AG09309 (cell line): Measurements from ENCODE around the gene DUSP15.
"Not testable (repeated sequence)": the region's sequence is repeated elsewhere in the genome, so short reads cannot be mapped to it uniquely, and the experiment has no call there.

ENCODE experiments used
- DNase-seq: peaks from one replicate; pipeline ENCODE4 v3.0.0-alpha.2; 2010; ENCODE audit warnings: low read depth
- H3K4me3 ChIP-seq: 2 replicates; pipeline ENCODE4 v1.5.1; 2011; ENCODE audit warnings: mild to moderate bottlenecking, low read depth, low read length, moderate library complexity; ENCODE audit not compliant: control insufficient read depth
- TF ChIP-seq, protein P1 (sequence below): IDR thresholded peaks from 2 replicates; pipeline ENCODE4 v1.5.1; 2011; ENCODE audit warnings: mild to moderate bottlenecking, low read depth, low read length, inconsistent platforms; ENCODE audit not compliant: insufficient read depth, control insufficient read depth; ENCODE audit errors: missing control alignments

DUSP15 gene, protein sequence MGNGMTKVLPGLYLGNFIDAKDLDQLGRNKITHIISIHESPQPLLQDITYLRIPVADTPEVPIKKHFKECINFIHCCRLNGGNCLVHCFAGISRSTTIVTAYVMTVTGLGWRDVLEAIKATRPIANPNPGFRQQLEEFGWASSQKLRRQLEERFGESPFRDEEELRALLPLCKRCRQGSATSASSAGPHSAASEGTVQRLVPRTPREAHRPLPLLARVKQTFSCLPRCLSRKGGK

DNA sequence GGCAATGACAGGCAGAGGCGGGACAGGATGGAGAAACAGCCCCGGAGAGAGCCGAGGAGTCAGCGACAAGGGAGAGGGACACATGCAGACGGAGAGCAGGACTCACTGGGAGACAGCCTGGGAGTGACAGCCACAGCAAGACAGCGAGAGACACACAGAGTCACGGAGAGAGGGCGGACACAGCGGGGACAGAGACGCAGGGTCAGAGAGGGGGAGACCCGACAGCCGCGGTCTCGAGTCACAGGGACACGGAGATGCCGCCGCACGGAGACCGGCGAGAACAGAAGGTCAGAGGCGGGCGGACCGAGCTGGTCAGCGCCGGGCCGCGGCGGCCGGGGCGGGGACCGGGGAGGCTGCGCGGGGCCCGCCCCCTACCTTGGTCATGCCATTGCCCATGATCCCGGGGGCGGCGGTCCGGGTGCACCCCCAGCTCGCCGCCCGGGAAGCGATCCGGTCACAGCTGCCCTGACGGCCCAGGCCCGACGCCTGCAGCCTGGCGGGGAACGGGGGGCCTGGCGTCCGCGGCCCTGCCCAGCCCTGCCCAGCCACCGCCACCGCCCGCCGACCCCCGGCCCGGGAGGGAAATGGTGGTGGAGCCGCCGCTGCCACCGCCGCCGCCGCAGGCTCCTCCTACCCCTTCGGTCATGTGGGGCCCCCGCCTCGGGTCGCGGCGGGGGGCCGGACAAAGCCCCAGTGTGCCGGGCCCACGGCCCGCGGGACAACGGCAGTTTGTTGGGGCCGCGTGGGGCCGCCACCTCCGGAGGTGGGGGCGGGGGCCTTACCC is at the start of gene DUSP15, which contains the start of gene TTLL9:
TSS of gene DUSP15 (minus strand) at position 586 of the 784 bp plus-strand sequence. CDS start at position 396, 190 bp downstream.
TSS of gene TTLL9 (plus strand) at position 693 of the 784 bp plus-strand sequence. CDS start 493 bp downstream, outside the sequence.
- no peak for DNase-seq
- H3K4me3 ChIP-seq: peak within 1 kb of the TSS; percentile 33
- TF ChIP-seq, protein P1, sequence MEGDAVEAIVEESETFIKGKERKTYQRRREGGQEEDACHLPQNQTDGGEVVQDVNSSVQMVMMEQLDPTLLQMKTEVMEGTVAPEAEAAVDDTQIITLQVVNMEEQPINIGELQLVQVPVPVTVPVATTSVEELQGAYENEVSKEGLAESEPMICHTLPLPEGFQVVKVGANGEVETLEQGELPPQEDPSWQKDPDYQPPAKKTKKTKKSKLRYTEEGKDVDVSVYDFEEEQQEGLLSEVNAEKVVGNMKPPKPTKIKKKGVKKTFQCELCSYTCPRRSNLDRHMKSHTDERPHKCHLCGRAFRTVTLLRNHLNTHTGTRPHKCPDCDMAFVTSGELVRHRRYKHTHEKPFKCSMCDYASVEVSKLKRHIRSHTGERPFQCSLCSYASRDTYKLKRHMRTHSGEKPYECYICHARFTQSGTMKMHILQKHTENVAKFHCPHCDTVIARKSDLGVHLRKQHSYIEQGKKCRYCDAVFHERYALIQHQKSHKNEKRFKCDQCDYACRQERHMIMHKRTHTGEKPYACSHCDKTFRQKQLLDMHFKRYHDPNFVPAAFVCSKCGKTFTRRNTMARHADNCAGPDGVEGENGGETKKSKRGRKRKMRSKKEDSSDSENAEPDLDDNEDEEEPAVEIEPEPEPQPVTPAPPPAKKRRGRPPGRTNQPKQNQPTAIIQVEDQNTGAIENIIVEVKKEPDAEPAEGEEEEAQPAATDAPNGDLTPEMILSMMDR: no peak

DNA sequence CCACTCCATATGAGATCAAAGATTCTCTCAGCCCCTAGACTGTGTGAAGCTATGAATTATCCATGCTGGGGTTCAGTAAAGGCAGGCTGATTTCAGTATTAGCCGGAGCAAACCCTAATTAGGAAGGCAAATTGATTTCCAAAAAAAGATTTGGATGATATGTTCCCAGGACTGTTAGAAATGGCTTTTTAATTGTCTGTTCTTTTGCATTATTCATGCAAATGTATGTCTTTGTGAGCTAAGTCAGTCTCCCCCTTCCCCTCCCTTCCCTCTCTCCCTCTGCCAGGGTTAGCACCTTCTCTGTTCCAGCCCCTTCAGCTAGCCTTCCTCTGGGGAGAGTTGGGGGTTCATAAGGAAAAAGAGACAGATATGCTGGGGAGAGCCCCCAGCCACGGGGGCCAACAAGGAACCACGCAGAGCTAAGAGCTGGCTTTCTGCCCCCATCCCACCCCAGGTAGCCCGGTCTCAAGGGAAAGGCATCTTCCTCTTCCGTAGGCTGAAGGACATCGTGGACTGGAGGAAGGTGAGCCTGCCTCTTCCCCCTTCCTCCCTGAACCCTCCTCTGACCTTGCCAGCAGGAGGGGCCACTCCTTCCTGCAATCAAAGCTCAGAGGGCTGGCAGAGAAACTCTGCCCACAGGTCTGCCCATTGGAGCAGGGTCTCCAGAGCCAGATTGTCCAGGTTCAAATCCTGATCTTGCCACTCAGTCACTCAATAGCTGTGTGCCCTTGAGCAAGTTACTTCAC is 49.3 kb upstream of the DUSP15 start:
- TF ChIP-seq, protein P1: no peak
- DNase-seq: no peak
- no peak overlapping the region for H3K4me3 ChIP-seq

DNA sequence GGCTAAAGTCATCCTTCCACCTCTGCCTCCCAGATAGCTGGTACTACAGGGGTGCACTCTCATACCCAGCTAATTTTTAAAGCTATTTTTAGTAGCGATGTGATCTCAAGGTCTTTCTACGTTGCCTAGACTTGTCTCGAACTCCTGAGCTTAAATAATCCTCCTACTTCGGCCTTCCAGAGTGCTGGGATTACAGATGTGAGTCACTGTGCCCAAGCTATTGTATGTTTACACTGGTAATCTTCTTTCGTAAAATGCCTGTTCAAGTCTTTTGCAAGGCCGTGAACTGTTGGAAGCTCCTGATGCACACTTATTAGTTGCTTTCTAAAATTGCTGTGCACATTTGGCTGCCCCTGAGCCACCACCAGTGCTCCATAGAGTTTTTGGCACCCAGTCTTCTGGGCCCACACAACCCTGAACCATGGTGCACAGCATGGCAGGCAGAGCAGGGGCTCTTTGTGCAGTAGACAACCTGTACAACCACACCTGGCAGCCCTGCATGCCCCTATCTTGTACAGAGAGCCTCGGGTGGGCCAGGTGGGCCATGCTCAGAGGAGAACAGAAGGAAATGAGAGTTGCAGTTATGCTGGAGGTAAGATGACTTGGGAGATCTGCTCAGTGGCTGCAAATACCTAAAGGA is 48.3 kb upstream of the DUSP15 start:
- DNase-seq: no peak
- no peak overlapping the region for H3K4me3 ChIP-seq
- TF ChIP-seq, protein P1: no peak

DNA sequence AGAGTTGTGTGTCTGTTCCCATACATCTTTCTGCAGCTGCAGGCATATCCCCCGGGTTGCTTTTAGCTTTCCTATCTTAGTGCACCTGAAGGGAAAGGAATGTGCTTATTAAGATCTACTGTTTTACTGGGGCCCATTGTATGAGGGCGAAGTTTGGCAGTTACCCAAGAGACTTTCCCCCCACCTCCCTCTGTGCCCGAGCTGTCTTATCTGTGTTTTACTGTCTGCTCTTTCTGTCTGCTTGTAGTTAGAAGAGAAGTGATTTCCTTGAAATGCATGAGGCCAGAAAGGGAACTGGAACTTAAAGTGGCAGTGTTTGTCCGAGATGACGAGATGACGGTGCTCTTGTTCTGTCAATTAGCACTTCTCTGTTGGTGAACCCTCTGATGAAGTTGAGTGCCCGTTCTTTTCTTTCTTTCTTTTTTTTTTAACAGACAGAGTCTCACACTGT is 47.7 kb upstream of the DUSP15 start:
- DNase-seq: not testable (repeated sequence)

DNA sequence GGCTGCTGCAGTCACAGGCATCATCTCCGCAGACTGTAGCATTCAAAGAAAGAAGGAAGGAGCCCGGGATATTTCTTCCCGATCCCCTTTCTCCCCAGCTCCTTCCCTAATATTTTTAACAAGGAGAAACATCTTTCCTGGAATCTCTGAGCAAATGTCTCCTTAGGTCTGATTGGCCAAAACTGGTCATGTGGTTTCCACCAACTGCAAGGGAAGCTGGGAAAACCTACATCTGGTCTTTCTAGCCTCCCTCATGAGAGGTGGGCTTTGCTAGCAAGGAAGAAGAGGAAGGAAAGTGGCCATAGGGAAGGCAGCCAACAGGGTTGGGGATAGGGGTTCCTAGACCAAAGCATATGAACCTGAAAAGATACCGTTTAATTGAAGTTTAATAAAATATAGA is 46.4 kb upstream of the DUSP15 start:
- DNase-seq: no peak
- TF ChIP-seq, protein P1: no peak
- H3K4me3 ChIP-seq: no peak overlapping the region

More for the DNA sequence above, 47.7 kb upstream of the DUSP15 start:
- H3K4me3 ChIP-seq: not testable (repeated sequence)

DNA sequence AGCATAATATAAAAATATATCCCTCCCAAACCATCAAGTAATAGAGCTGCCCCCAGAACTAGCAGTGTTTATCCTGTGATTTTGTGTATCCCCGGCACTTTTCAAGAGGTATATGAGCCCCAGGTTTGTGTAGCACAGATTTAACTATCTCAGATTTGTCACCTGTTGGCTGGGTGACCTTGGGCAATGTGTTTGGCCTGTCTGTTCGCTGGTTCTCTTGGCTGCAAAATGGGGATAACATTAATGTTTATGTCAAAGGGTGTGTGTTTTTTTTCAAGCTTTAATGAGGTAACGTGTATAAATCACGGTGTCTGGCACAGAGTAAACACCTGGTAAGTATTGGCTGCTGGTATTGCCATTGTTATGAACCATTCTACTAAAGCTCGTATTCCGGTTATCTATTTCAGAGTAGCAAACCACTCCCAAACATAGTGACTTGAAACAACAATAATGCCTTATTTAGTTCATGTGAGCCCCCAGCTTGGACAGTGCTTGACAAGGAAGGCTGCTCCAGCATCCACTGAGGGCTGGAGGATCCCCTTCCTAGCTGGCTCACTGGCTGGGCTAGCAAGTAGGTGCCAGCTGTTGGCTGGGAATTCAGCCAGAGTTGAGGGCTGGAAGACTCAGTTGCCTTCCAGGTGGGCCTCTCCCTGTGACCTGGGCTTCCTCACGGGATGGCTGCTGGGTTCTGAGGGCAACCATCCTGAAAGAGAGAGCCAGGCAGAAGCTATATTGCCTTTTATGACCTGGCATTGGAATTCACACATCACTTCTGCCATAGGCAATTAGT is 45.4 kb upstream of the DUSP15 start:
- DNase-seq: no peak
- TF ChIP-seq, protein P1: no peak
- no peak overlapping the region for H3K4me3 ChIP-seq
